Gastrocnemius medialis (tissue), 4 donors: ENCODE data around the gene THADA. TPM values are rescaled to one million over a fixed set of nuclear protein-coding genes. Genes with fewer than 3 reads are reported as not detected.
A peak's percentile ranks its signal among the peaks of the same experiment; 100 is the strongest.

Experiments used
- ATAC-seq, 2 donors: fragments of 150-250 bp; one replicate each; pipeline ENCODE4 v1.9.1; 2016
- DNase-seq, 2 donors: peaks; one replicate each; pipeline ENCODE4 v3.0.0-alpha.2; 2019
- H3K27ac ChIP-seq, 4 donors: fragments of 200-600 bp; sonication (generic); 1 replicate in 1 of 4; 2 replicates in 3 of 4; pipeline ENCODE4 v1.5.1; 2016 to 2018; ENCODE audit warnings: mild to moderate bottlenecking in 2 of 4, moderate library complexity in 1 of 4
- H3K27me3 ChIP-seq, 3 donors: fragments of 200-600 bp; sonication (generic) in 2 of 3; 1 replicate in 1 of 3; 2 replicates in 2 of 3; pipeline versions ENCODE4 v1.5.1 to v1.6.0; 2016 to 2019; ENCODE audit warnings: mild to moderate bottlenecking in 1 of 3, moderate library complexity in 1 of 3
- H3K36me3 ChIP-seq, 2 donors: fragments of 200-600 bp; sonication (generic) in 1 of 2; one replicate each; pipeline ENCODE4 v1.5.1; 2017 to 2018
- H3K4me1 ChIP-seq, 2 donors: fragments of 200-600 bp; sonication (generic) in 1 of 2; one replicate each; pipeline ENCODE4 v1.5.1; 2016 to 2017; ENCODE audit warnings: mild to moderate bottlenecking in 2 of 2
- H3K4me3 ChIP-seq, 4 donors: fragments of 200-600 bp; sonication (generic) in 3 of 4; 1 replicate in 1 of 4; 2 replicates in 3 of 4; pipeline ENCODE4 v1.5.1; 2016 to 2019; ENCODE audit warnings: mild to moderate bottlenecking in 2 of 4
- H3K9me3 ChIP-seq, 3 donors: fragments of 200-600 bp; sonication (generic) in 2 of 3; 1 replicate in 1 of 3; 2 replicates in 2 of 3; pipeline ENCODE4 v1.5.1; 2016 to 2019
- CTCF ChIP-seq, 5 experiments: fragments of 450-650 bp in 3 of 5; fragments of 200-600 bp in 2 of 5; sonication (generic) in 2 of 5; IDR thresholded peaks in 4 of 5; conservative IDR thresholded peaks in 1 of 5; 1 replicate in 4 of 5; 2 replicates in 1 of 5; pipeline ENCODE4 v1.5.1; 2016 to 2019; ENCODE audit warnings: antibody characterized with exemption in 5 of 5, mild to moderate bottlenecking in 3 of 5, moderate library complexity in 3 of 5
- POLR2A ChIP-seq, 2 donors: fragments of 450-650 bp; IDR thresholded peaks; one replicate each; pipeline ENCODE4 v1.6.1; 2017; ENCODE audit warnings: antibody characterized with exemption in 2 of 2, mild to moderate bottlenecking in 2 of 2, moderate library complexity in 2 of 2
- in situ Hi-C, 4 donors: fragments of 200-750 bp; cut with MboI; loops; one replicate each; pipeline versions ENCODE4 v1.15.0 to v1.8.0; 2017; ENCODE audit warnings: low sequenced_read_pairs in 4 of 4
- intact Hi-C: fragments of 100-400 bp; cut with DNase I; formaldehyde crosslinking; loops from one replicate; pipeline ENCODE4 v1.15.1; 2023; ENCODE audit warnings: low total_unique reads
- total RNA-seq, 4 donors: library from RNA; depleted of rRNA; stranded (reverse); fragments of >200 nt; gene quantifications; one replicate each; pipeline versions ENCODE4 v1.1.0 to v1.2.3, GENCODE V29; 2016

THADA gene
- total RNA-seq, 4 donors from 2014 or later = 13.6 to 19.0 (median 16.2) TPM

GRCh38 chr2:43358410-43359201 is 237.2 kb downstream of the THADA start:
- in situ Hi-C loops = no loop called here
- Histone ChIP-seq H3K27ac (peak overlapping the region in 3 of 4 donors; percentile 7 to 23 (median 14)), H3K27me3 (no peaks in the 10 kb centered on the region), H3K4me1 (peaks cover 0 to 4% of the 10 kb centered on the region in 2 donors), H3K9me3 (no peaks in the 10 kb centered on the region), H3K36me3 (no peaks in the 10 kb centered on the region), H3K4me3 (no peak overlapping the region)
- intact Hi-C loops = no loop called here
- DNase-seq (no peak), ATAC-seq (no peak)
- TF ChIP-seq POLR2A (IDR thresholded peaks at IDR 0.05) (no peak), CTCF (IDR thresholded peaks at IDR 0.05 in 4 of 5, conservative IDR thresholded peaks at IDR 0.05 in 1 of 5) (no peak)

GRCh38 chr2:43356774-43357173 is 239.1 kb downstream of the THADA start:
- Histone ChIP-seq H3K36me3 (no peaks in the 10 kb centered on the region), H3K27ac (no peak overlapping the region), H3K4me3 (no peak overlapping the region), H3K4me1 (peaks cover 0 to 4% of the 10 kb centered on the region in 2 donors), H3K27me3 (no peaks in the 10 kb centered on the region), H3K9me3 (no peaks in the 10 kb centered on the region)
- no peak for ATAC-seq
- DNase-seq = no peak
- in situ Hi-C loops (no loop called here), intact Hi-C loops (no loop called here)
- no peak for TF ChIP-seq POLR2A (IDR thresholded peaks at IDR 0.05)
- TF ChIP-seq CTCF (IDR thresholded peaks at IDR 0.05 in 4 of 5, conservative IDR thresholded peaks at IDR 0.05 in 1 of 5) = no peak

DNA sequence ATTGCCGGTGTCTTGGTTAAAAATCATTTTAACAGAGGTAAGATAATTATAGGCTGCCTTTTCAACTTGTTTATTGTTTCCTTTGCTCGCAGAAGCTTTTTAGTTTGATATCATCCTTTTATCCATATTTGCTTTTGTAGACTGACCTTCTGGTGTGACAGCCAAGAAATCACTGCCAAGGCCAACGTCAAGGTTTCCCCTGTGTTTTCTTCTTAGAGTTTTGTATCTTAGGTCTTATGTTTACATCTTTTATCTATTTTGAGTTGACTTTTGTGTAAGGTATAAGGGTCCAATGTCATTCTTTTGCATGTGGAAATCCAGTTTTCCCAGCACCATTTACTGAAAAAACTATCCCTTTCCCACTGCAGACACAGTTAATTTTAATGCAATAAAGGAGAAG is 240.4 kb downstream of the THADA start:
- TF ChIP-seq POLR2A (IDR thresholded peaks at IDR 0.05) (no peak), CTCF (IDR thresholded peaks at IDR 0.05 in 4 of 5, conservative IDR thresholded peaks at IDR 0.05 in 1 of 5) (no peak)
- H3K4me1 ChIP-seq = peaks cover 0 to 7% of the 10 kb centered on the region in 2 donors
- in situ Hi-C loops (no loop called here), intact Hi-C loops (no loop called here)
- no peaks in the 10 kb centered on the region for H3K9me3 ChIP-seq
- H3K27me3 ChIP-seq = no peaks in the 10 kb centered on the region
- ATAC-seq (no peak), DNase-seq (no peak)
- no peak overlapping the region for H3K27ac ChIP-seq
- H3K36me3 ChIP-seq = no peaks in the 10 kb centered on the region
- no peak overlapping the region for H3K4me3 ChIP-seq

GRCh38 chr2:43349904-43350303 is 245.9 kb downstream of the THADA start:
- TF ChIP-seq POLR2A (IDR thresholded peaks at IDR 0.05) = no peak
- TF ChIP-seq CTCF (IDR thresholded peaks at IDR 0.05 in 4 of 5, conservative IDR thresholded peaks at IDR 0.05 in 1 of 5) = no peak
- intact Hi-C loops (loop anchor here (5.0 kb wide), 2 partner anchors 42 to 112 kb away; no protein-coding TSS in a partner anchor), in situ Hi-C loops (no loop called here)
- Histone ChIP-seq H3K27ac (peak overlapping the region; percentile 81 to 88 (median 86)), H3K4me1 (peaks cover 41 to 54% of the 10 kb centered on the region in 2 donors), H3K36me3 (no peaks in the 10 kb centered on the region), H3K4me3 (no peak overlapping the region), H3K27me3 (no peaks in the 10 kb centered on the region), H3K9me3 (no peaks in the 10 kb centered on the region)
- no peak for ATAC-seq
- DNase-seq = no peak
